GM19025 (cell line): Measurements from ENCODE around the gene ATP4A.

ENCODE experiments used
- ATAC-seq: cut with Tn5 transposase; IDR thresholded peaks from one replicate; pipeline ENCODE4 v1.9.1; 2021; ENCODE audit warnings: mild to moderate bottlenecking, low read depth, moderate library complexity; ENCODE audit not compliant: unreplicated experiment

The ATP4A gene

GRCh38 chr19:35529241-35530218 lies 33.9 kb downstream of the ATP4A start:
- no peak for ATAC-seq

DNA sequence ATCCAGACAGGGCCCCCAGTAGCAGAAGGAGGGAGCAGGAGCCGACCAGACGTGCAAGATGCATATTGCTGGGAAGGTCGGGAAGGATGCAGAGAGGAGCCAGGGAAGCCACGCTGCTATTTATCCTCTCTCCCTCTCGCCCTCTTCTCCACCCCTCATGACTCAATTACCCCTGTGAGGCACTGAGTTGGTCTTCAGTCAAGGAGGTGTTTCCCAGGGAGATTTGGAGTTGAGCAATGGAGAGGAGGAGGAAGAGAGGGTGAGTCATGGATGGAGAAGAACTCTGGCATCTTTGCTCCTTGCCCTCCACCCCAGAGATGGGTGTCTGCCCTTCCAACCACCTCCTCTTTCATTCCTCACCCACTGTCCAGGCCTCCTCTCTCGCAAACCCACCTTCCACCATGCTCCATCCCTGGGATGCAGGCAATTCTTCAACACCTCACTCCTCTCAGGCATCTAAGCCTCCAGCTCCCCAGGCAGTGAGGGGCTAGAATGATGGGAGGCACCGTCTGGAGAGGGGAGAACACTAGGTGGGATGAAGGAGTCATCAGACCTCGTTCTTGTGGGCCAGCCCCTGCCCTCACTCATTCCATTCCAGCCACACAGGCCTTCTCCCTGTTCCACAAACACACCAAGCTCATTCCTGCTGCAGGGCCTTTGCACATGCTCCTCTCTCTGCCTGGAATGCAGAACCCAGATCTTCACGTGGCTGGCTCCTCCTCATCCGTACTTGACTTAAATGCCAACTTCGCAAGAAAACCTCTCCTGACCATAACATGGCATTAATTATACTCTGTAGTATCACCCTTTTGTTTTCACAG lies 35.0 kb downstream of the ATP4A start, which contains the start of gene SBSN:
Gene SBSN (minus strand): TSS at position 94 of the 821 bp plus-strand sequence. CDS start 30 bp downstream, at position 64.
- no peak for ATAC-seq

- ATAC-seq, result no peak
Measured at GRCh38 chr19:35525873-35526272, 37.6 kb downstream of the ATP4A start.

DNA sequence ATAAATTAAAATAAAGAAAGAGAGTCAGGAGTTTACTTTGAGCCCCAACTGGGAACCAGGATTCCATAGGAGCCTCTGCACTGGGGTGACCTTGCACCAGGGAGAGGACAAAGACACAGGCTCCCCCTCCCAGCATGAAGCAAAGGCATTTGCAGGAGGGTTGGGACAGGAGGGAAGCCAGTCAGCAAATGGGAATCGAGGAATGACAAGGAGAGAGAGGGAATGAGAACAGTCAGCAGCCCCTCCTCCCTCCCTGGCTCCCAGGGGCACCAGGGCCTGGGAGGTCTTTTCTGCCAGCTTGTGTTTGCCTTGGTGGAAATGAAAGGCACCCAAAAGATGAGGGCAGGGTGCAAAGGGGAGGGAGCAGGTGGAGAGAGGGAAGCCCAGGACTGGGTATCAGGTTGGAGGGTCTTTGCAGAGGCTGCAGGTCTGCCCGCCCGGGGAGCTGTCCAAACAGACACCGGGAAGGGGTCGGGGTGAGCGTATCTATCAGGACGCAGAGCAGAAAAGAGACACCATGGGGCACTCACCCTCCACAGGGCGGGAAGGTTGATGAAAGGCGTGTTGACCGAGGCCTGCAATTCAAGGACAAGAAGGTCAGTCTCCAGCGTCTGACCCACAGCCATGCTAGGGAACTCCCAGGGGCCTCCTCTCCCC lies 39.1 kb downstream of the ATP4A start:
- ATAC-seq, result no peak

- ATAC-seq, result no peak
Measured at GRCh38 chr19:35522745-35523327, 40.6 kb downstream of the ATP4A start.

- no peak for ATAC-seq
Measured at GRCh38 chr19:35521124-35521743, 42.2 kb downstream of the ATP4A start.

DNA sequence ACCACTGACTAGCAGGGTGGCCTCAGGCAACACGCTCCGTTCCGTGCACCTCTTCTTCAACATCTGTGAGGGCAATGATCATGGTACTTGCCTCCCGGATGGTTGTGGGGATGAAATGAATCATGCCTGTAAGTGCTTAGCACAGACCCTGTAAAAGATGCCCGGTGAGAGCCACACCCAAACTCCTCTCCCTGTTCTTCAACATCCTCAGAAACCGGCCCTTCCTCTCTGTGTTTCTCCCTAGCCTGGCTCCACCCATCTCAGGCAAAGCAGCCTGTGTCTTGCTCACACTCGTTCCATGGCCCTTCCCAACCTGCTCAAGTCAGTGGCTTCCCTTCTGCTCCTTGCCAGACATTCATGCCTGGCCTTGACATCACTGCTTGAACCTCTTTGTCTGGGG lies 44.2 kb downstream of the ATP4A start:
- ATAC-seq, result no peak

DNA sequence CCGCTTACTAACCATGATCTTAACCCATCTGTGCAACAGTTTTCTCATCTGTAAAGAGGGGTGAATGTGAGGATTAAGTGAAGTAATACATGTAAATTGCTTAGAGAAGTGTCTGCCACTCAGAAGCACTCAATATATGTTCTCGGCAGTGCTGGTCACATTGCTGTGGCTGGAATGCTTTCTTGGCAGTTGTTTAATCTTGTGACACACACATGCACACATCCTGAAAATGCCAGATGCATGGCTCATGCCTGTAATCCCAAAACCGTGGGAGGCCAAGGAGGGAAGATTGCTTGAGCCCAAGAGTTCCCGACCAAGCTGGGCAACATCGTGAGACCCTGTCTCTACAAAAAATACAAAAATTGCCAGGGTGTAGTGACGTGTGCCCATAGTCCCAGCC lies 45.1 kb downstream of the ATP4A start:
- no peak for ATAC-seq

DNA sequence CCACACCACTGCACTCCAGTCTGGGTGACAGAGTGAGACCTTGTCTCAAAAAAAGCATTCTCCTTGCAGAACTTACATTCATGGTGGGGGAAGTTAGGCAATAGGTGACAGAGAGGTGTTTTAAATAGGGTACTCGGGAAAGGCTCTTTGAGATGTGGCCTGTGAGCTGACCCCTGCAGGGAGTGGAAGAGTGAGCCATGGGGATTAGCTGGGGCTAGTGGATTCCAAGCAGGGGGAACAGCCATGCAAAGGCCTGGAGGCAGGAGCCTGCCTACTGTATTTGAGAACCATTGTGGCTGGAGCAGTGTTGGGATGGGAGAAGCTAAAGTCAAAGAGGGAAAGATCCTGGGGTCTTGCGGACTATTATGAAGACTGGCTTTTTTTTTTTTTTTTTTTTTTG lies 46.1 kb downstream of the ATP4A start:
- ATAC-seq, result no peak

DNA sequence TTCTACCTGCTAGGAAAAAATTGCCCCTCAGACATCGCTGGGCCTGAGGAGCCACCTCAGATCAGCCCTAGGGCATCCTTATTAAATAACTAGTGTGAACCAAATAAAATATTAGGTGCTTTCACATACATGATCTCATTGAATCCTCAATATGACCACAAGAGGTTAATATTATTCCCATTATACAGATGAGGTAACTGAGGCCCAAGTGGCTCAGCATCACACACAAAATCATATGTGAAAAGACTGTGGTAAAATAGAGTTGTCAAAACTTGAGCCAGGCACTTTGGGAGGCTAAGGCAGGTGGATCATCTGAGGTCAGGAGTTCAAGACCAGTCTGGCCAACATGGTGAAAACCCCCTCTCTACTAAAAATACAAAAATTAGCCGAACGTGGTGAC lies 47.1 kb downstream of the ATP4A start:
- no peak for ATAC-seq

- ATAC-seq, result no peak
Measured at GRCh38 chr19:35514282-35514809, 49.1 kb downstream of the ATP4A start.

- ATAC-seq, result no peak
Measured at GRCh38 chr19:35513628-35514281, 49.7 kb downstream of the ATP4A start, which contains the start of gene DMKN. TSS of gene DMKN (minus strand) at chr19:35513649. CDS start at chr19:35513475, 174 bp downstream.

DNA sequence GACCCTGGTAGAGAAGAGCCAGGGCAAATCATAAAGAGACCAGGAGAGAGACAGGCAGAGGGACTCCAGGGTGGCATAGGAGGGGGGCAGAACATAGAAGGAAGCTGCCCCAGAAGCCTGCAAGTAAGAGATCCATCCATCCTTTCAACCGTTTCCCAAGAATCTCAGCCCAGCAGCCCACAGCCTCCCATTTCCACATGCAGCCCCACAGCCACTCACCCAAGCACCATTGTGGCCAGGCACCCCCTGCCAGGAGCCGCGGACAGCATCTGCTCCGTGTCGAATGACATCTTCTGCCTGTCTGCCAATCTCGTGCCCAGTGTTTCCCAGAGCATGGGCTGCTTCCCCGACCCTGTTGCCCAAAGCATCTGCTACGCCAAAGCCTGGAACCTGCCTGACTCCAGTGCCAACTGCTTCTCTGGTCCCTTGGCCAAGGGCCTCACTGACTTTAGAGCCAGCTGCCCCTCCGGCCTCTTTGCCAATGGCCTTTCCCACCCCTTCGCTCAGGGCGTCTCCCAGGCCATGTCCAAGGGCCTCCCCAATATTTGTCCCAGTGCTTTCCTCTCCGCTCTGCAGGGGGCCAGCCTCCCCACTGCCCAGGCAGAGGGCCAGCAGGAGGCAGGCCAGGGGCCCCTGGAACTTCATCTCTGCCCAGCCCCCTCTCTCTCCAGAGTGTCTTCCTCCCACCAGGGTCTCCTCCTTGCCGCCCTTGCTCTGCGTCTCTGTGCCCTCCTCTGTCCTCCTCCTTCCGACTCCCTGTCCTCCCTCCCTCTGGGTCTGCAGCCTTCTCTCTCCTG lies 50.4 kb downstream of the ATP4A start:
- ATAC-seq, result no peak

DNA sequence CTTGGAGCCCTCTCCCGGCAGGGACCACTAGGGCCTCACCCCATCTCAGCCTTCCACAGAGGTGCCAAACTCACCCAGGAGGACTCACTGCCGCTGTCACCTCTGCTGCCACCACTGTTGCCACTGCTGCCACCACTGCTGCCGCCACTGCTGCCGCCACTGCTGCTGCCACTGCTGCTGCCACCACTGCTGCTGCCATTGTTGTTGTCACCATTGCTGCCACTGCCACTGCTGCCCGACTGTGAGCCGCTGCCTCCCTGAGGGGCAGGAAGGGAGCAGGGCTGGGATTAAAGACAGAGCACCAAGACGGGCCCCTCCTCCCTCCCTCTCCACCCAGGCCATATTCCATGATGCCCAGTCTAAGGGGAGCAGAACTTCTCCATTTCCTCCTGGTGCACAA lies 52.1 kb downstream of the ATP4A start:
- ATAC-seq, result no peak

DNA sequence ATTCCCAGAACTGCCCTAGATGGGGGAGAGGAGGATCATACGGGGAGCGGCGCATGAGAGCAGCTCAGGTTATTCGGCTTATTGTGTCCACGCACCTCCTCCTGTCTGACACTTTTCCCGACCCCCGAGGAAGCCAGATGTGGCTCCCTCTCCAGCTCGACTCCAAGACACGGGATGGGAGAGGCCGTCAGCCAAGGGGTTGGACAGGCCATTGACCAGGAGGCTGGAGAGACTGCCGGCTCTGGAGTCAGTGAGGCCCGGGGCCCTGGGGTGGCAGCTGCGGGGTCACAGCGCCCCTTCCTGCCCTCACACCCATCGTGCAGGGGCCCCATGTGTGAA lies 52.9 kb downstream of the ATP4A start:
- no peak for ATAC-seq

DNA sequence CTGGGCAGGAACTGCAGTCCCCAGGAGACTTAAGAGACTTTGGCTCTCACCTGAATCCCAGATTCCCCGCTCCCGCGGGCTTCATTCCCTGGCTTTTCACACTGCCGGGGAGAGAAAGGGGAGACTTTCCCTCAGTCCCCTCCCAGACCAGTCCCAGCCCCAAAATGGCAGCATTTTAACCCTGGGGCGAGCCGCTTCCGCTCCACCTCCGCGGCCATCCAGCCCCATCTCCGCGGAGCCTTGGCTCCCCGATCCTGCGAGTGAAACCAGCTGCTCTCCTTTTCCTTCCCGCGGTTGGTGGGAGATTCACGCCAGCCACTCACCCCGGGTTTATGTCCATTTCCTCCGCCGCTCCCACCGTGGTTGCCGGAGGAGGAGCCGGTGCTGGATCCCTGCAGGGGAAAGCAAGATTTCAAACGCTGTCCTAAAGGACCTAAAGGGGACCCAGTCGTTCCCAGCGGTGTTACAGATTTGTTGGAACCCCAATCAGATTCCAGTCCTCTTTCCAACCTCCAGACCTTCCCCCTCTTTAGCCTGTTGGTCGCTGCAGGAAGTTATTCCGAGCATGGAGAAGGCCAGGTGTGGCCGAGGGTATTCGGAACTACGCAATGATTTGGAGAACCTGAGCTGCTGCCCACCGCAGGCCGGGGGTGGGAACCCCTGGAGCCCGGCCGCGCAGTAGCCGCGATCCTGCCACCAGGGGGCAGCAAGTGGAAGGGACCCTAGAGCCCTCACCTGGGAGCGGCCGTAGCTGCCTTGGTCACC lies 53.4 kb downstream of the ATP4A start:
- no peak for ATAC-seq

GRCh38 chr19:35509018-35509652 lies 54.3 kb downstream of the ATP4A start:
- ATAC-seq, result no peak
